RWPE1 (cell line): Measurements from ENCODE around the gene HORMAD2.
A peak's percentile ranks its signal among the peaks of the same experiment; 100 is the strongest.

ENCODE experiments used
- CTCF ChIA-PET: fragments of 350-600 bp; sonication (Branson Sonifier 250); formaldehyde crosslinking; extraction: SDS; loops from one replicate; lab custom pipeline; 2021; lab: Yijun Ruan, JAX
- POLR2A ChIA-PET: fragments of 400-600 bp; formaldehyde crosslinking; extraction: SDS; loops from one replicate; lab custom pipeline; 2020; ENCODE audit warnings: antibody characterized with exemption; ENCODE audit not compliant: low non-redundant PET; lab: Yijun Ruan, JAX
- DNase-seq: peaks from one replicate; pipeline ENCODE4 v3.0.0; 2012; ENCODE audit warnings: low spot score
- H3K27ac ChIP-seq: fragments of 450-650 bp; 2 replicates; pipeline ENCODE4 v1.5.1; 2017
- TF ChIP-seq, protein P1 (sequence below): fragments of 450-650 bp; conservative IDR thresholded peaks from 2 replicates; pipeline ENCODE4 v1.5.1; 2017; ENCODE audit warnings: low read depth, mild to moderate bottlenecking

The HORMAD2 gene

DNA sequence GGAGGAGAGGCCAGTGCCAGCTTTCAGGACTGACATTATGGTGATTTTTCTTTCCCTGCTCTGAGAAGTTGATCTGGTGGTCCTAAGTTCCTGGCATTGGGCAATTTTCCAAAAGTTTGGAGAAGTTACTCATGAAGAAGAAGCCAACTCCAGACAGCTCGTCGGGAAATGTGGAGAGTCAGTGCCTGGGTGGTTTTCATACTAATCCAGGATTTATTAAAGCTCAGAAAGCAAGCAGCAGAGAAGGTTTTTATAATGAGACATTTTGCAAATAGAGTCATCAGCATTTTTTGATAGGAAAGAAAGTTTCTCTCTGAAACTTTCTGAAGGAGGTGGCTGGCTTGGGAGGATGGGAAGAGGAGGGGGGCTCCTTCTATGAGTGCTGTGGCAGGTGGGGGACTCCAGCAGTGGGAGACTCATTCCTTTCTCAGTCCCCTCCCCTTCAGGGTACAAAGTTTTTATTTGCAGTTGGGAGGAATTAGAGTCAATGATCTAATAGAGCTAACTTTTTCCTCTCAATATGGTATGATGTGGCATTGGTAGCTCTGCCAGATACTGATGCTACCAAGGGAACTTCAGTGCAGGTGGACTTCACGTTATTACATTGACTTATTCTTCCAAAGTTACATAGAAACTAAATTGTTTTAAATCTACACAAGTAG, 110.9 kb downstream of the HORMAD2 start:
- no peak for DNase-seq
- ChIA-PET CTCF (interaction anchor here (0.6 kb wide), 1 partner anchor 990 kb away, joined by 4 read pairs; no protein-coding TSS in a partner anchor), POLR2A (no interaction called here)
- no peak overlapping the region for H3K27ac ChIP-seq
- TF ChIP-seq, protein P1, sequence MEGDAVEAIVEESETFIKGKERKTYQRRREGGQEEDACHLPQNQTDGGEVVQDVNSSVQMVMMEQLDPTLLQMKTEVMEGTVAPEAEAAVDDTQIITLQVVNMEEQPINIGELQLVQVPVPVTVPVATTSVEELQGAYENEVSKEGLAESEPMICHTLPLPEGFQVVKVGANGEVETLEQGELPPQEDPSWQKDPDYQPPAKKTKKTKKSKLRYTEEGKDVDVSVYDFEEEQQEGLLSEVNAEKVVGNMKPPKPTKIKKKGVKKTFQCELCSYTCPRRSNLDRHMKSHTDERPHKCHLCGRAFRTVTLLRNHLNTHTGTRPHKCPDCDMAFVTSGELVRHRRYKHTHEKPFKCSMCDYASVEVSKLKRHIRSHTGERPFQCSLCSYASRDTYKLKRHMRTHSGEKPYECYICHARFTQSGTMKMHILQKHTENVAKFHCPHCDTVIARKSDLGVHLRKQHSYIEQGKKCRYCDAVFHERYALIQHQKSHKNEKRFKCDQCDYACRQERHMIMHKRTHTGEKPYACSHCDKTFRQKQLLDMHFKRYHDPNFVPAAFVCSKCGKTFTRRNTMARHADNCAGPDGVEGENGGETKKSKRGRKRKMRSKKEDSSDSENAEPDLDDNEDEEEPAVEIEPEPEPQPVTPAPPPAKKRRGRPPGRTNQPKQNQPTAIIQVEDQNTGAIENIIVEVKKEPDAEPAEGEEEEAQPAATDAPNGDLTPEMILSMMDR: no peak

DNA sequence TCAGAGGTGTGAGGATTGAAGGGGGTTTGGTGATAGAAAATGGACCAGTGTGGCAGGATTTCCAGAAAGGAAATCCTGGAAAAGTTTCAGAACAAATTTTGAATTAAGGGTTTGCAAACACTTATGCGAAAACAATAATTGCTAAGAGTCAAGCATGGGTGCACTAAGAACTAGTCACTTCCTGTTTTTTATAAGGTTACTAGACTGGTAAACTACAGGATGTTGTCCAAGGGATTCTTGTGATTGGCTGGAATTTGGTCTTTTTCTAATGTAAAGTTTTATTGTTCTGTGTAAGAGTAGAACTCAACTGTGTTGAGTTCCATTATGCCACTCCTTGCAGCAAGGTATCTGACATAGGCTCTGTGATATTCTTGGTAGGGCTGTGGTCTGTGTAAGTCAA, 112.2 kb downstream of the HORMAD2 start:
- H3K27ac ChIP-seq: no peak overlapping the region
- DNase-seq: no peak
- POLR2A ChIA-PET: no interaction called here
- TF ChIP-seq, protein P1: no peak
- CTCF ChIA-PET: no interaction called here

DNA sequence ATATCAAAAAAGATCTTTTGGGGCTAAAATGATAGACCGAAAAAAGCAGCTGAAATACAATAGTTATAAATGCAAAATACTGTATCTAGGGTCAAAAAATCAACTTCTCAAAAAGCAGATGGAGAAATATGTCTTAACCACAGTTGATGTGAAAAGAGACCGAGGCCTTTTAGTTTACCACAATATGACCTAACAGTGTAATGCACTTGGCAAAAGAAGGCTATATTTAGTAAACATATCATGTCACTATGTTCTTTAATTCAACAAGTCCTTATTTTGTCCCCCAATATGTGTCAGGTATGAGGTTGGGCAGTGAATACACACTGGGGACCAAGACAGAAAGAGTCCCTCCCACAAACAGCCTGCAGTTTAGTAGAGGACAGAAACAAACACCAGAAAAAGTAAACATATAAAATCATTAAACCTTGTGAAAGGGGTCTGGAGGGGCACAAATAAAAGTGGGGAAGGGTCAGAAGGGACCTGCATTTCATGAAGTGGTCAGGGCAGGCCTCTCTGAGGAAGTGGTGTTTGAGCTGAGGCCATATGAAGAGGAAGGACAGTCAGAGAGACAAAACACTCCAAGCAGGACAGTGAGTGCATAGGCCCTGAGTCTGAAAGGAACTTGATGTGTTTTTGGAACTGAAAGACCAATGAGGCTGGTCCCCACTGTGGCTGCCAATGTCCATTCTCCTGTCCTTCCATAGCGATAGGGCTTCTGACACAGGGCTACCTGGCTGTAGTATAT, 112.9 kb downstream of the HORMAD2 start:
- DNase-seq: no peak
- POLR2A ChIA-PET: no interaction called here
- CTCF ChIA-PET: no interaction called here
- TF ChIP-seq, protein P1: no peak
- H3K27ac ChIP-seq: no peak overlapping the region

DNA sequence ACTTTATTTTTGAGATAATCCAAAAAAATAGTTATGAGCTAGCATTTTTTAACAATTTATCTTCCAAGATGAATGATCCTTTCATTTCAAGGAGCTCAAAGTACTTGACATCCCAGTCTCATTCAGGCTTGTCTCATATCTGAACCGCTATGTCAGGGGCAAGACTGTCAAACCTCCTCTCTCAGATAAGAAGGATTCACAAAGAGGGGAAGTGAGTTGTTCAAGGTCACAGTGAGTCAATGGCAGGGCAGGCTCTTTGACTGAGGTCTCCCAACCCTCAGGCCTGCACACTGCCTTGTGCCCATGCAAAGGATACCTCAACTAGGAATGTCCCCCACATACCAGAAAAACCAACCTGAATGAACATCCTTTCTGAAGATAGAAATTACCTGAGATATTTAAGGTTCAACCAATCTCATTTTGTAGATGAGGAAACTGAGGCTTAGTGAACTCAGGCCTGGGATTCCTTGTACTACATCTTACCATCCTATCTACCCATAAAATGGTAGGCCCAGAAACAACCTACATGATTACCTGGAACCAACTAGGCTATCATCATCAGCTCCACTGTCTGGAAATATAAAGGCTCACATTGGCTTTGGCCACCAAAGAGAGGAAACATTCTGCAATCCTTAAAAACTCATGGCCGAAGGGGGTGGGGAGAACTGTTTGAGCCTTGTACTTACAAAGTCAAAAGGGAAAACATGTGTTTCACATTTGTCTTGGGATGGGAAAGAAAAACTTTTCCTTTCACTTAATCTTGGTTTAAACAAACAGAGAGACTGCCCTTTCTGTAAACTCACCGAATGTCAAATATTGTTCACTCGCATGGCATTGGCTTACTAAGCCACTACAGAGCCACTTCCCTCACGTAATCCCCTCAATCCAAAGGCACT, 115.2 kb downstream of the HORMAD2 start:
- ChIA-PET POLR2A (no interaction called here), CTCF (interaction anchor here (0.6 kb wide), 1 partner anchor 60 kb away, joined by 3 read pairs; no protein-coding TSS in a partner anchor)
- H3K27ac ChIP-seq: peak overlapping the region; percentile 98
- TF ChIP-seq, protein P1: no peak
- DNase-seq: no peak

GRCh38 chr22:30196141-30196879, 116.0 kb downstream of the HORMAD2 start:
- CTCF ChIA-PET: interaction anchor here (0.6 kb wide), 1 partner anchor 59 kb away, joined by 3 read pairs; no protein-coding TSS in a partner anchor
- DNase-seq: peak; percentile 93
- POLR2A ChIA-PET: no interaction called here
- TF ChIP-seq, protein P1: no peak
- peak overlapping the region; percentile 98 for H3K27ac ChIP-seq
